DOHH2 (cell line): ENCODE data around the gene SLC44A3.

Experiments used
- EZH2phosphoT487 ChIP-seq: fragments of 200-600 bp; sonication (generic); IDR thresholded peaks from 2 replicates; pipeline ENCODE4 v1.6.1; 2017; ENCODE audit warnings: borderline replicate concordance, mild to moderate bottlenecking, antibody characterized with exemption, low read length, moderate library complexity, mixed read lengths
- TF ChIP-seq, protein P1 (sequence below): fragments of 200-600 bp; sonication (generic); IDR thresholded peaks from one replicate; pipeline ENCODE4 v1.5.1; 2014; ENCODE audit warnings: antibody characterized with exemption, mild to moderate bottlenecking, low read depth, low read length; ENCODE audit not compliant: poor library complexity, severe bottlenecking

GRCh38 chr1:94859174-94859573 is 39.0 kb downstream of the SLC44A3 start:
- TF ChIP-seq, protein P1, sequence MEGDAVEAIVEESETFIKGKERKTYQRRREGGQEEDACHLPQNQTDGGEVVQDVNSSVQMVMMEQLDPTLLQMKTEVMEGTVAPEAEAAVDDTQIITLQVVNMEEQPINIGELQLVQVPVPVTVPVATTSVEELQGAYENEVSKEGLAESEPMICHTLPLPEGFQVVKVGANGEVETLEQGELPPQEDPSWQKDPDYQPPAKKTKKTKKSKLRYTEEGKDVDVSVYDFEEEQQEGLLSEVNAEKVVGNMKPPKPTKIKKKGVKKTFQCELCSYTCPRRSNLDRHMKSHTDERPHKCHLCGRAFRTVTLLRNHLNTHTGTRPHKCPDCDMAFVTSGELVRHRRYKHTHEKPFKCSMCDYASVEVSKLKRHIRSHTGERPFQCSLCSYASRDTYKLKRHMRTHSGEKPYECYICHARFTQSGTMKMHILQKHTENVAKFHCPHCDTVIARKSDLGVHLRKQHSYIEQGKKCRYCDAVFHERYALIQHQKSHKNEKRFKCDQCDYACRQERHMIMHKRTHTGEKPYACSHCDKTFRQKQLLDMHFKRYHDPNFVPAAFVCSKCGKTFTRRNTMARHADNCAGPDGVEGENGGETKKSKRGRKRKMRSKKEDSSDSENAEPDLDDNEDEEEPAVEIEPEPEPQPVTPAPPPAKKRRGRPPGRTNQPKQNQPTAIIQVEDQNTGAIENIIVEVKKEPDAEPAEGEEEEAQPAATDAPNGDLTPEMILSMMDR = no peak
- no peak for TF ChIP-seq EZH2phosphoT487
